Cardiac muscle cell (in vitro differentiated cells and primary cell): ENCODE results near the gene LDB3. TPM values are rescaled to one million over a fixed set of nuclear protein-coding genes. Genes with fewer than 3 reads are reported as not detected.

Source experiments
- DNase-seq, 2 donors: peaks; one replicate each; pipeline versions ENCODE4 v3.0.0 to v3.0.0-alpha.2; 2010 to 2017; ENCODE audit warnings: low read depth in 1 of 2, low spot score in 1 of 2
- H3K27ac ChIP-seq: fragments of 200-600 bp; sonication (generic); 2 replicates; pipeline ENCODE4 v1.5.1; 2016
- H3K27me3 ChIP-seq: fragments of 200-600 bp; sonication (generic); 2 replicates; pipeline ENCODE4 v1.6.0; 2016; ENCODE audit warnings: control low read depth
- H3K36me3 ChIP-seq: fragments of 200-600 bp; sonication (generic); 2 replicates; pipeline ENCODE4 v1.5.1; 2016; ENCODE audit warnings: control low read depth
- H3K4me1 ChIP-seq: fragments of 200-600 bp; sonication (generic); 2 replicates; pipeline ENCODE4 v1.8.1; 2017; ENCODE audit warnings: low read depth, mild to moderate bottlenecking, mixed run types
- H3K4me3 ChIP-seq: fragments of 200-600 bp; sonication (generic); 2 replicates; pipeline ENCODE4 v1.5.1; 2016; ENCODE audit warnings: mild to moderate bottlenecking
- H3K9me3 ChIP-seq: fragments of 200-600 bp; sonication (generic); 2 replicates; pipeline ENCODE4 v1.5.1; 2017; ENCODE audit warnings: low read depth, mild to moderate bottlenecking, control low read depth
- polyA plus RNA-seq: library from polyadenylated mRNA; unstranded; fragments of >200 nt; fragmentation: Nextera tagmentation; extraction: Ambion mirVana; gene quantifications from 2 replicates; pipeline ENCODE4 v1.2.1, GENCODE V29; 2016
- total RNA-seq: library from RNA; depleted of rRNA; stranded (reverse); fragments of >200 nt; gene quantifications from 2 replicates; pipeline ENCODE4 v1.2.3, GENCODE V29; 2016
- TF ChIP-seq, protein P1 (sequence below): IDR thresholded peaks from 2 replicates; pipeline ENCODE4 v1.5.1; 2012; ENCODE audit warnings: low read depth, mild to moderate bottlenecking, low read length

Gene LDB3
- total and polyA plus RNA-seq, 2 experiments from 2014 or later: 213 to 317 TPM

GRCh38 chr10:86671985-86672710, 3.8 kb downstream of the LDB3 start:
- H3K4me1 ChIP-seq: peaks cover 71% of the 10 kb centered on the region
- H3K36me3 ChIP-seq: peaks cover 19% of the 10 kb centered on the region
- TF ChIP-seq, protein P1, sequence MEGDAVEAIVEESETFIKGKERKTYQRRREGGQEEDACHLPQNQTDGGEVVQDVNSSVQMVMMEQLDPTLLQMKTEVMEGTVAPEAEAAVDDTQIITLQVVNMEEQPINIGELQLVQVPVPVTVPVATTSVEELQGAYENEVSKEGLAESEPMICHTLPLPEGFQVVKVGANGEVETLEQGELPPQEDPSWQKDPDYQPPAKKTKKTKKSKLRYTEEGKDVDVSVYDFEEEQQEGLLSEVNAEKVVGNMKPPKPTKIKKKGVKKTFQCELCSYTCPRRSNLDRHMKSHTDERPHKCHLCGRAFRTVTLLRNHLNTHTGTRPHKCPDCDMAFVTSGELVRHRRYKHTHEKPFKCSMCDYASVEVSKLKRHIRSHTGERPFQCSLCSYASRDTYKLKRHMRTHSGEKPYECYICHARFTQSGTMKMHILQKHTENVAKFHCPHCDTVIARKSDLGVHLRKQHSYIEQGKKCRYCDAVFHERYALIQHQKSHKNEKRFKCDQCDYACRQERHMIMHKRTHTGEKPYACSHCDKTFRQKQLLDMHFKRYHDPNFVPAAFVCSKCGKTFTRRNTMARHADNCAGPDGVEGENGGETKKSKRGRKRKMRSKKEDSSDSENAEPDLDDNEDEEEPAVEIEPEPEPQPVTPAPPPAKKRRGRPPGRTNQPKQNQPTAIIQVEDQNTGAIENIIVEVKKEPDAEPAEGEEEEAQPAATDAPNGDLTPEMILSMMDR: no peak
- peak; percentile 46 to 92 for DNase-seq
- peak overlapping the region; percentile 59 for H3K4me3 ChIP-seq
- H3K27ac ChIP-seq: peak overlapping the region; percentile 100
- H3K27me3 ChIP-seq: no peaks in the 10 kb centered on the region
- H3K9me3 ChIP-seq: no peaks in the 10 kb centered on the region

GRCh38 chr10:86673216-86673826, 5.0 kb downstream of the LDB3 start:
- TF ChIP-seq, protein P1: no peak
- H3K4me3 ChIP-seq: peak overlapping the region; percentile 24
- peaks cover 19% of the 10 kb centered on the region for H3K36me3 ChIP-seq
- peaks cover 71% of the 10 kb centered on the region for H3K4me1 ChIP-seq
- peak overlapping the region; percentile 100 for H3K27ac ChIP-seq
- H3K27me3 ChIP-seq: no peaks in the 10 kb centered on the region
- H3K9me3 ChIP-seq: no peaks in the 10 kb centered on the region
- no peak for DNase-seq

- TF ChIP-seq, protein P1: no peak
- Histone ChIP-seq H3K4me1 (peaks cover 78% of the 10 kb centered on the region), H3K9me3 (no peaks in the 10 kb centered on the region), H3K27ac (peak overlapping the region; percentile 100), H3K4me3 (peak overlapping the region; percentile 24), H3K27me3 (no peaks in the 10 kb centered on the region), H3K36me3 (peaks cover 21% of the 10 kb centered on the region)
- DNase-seq: no peak
These were observed 5.7 kb downstream of the LDB3 start for GRCh38 chr10:86673827-86674581.

- Histone ChIP-seq H3K27ac (peak overlapping the region; percentile 100), H3K4me1 (peaks cover 87% of the 10 kb centered on the region), H3K9me3 (no peaks in the 10 kb centered on the region), H3K27me3 (no peaks in the 10 kb centered on the region), H3K36me3 (peaks cover 30% of the 10 kb centered on the region), H3K4me3 (peak overlapping the region; percentile 6)
- TF ChIP-seq, protein P1: no peak
- no peak for DNase-seq
These were observed 6.6 kb downstream of the LDB3 start for GRCh38 chr10:86674912-86675311.

- peak overlapping the region; percentile 100 for H3K27ac ChIP-seq
- TF ChIP-seq, protein P1: no peak
- no peaks in the 10 kb centered on the region for H3K27me3 ChIP-seq
- H3K4me3 ChIP-seq: no peak overlapping the region
- H3K9me3 ChIP-seq: no peaks in the 10 kb centered on the region
- peaks cover 55% of the 10 kb centered on the region for H3K36me3 ChIP-seq
- peaks cover 87% of the 10 kb centered on the region for H3K4me1 ChIP-seq
- DNase-seq: no peak
These were observed 9.1 kb downstream of the LDB3 start for GRCh38 chr10:86677374-86677773.
